Measurements from ENCODE around the gene TTC22.

TTC22 gene

GRCh38 chr1:54838565-54839180 lies 37.5 kb upstream of the TTC22 start:
- POLR2A ChIA-PET: no interaction called here
- 95% methylated on average over 4 of the region's 5 CpGs for WGBS (ENCODE audit: insufficient coverage)
- Histone ChIP-seq H3K36me3 (ENCODE audit: control insufficient read depth in 4 of 4, insufficient read depth in 4 of 4, low read length in 3 of 4) (no peaks in the 10 kb centered on the region), H3K4me3 (ENCODE audit: control insufficient read depth in 1 of 7, extremely low read depth in 1 of 7, insufficient read depth in 4 of 7, low read depth in 2 of 7, low read length in 6 of 7) (no peak overlapping the region), H3K27ac (ENCODE audit: insufficient read depth in 1 of 2, low read depth in 1 of 2, low read length in 2 of 2, poor library complexity in 1 of 2, severe bottlenecking in 2 of 2) (no peak overlapping the region), H3K4me1 (ENCODE audit: control extremely low read depth in 1 of 4, control insufficient read depth in 4 of 4, insufficient read depth in 4 of 4, low read length in 3 of 4) (no peaks in the 10 kb centered on the region), H3K9me3 (ENCODE audit: control extremely low read depth in 1 of 5, control insufficient read depth in 4 of 5, insufficient read depth in 2 of 5, low read depth in 1 of 5, low read length in 4 of 5) (no peaks in the 10 kb centered on the region), H3K27me3 (replicated peaks in 2 of 5; ENCODE audit: control insufficient read depth in 4 of 5, insufficient read depth in 5 of 5, low read length in 4 of 5) (no peaks in the 10 kb centered on the region)
- CTCF ChIA-PET: no interaction called here
- DNase-seq: no peak

DNA sequence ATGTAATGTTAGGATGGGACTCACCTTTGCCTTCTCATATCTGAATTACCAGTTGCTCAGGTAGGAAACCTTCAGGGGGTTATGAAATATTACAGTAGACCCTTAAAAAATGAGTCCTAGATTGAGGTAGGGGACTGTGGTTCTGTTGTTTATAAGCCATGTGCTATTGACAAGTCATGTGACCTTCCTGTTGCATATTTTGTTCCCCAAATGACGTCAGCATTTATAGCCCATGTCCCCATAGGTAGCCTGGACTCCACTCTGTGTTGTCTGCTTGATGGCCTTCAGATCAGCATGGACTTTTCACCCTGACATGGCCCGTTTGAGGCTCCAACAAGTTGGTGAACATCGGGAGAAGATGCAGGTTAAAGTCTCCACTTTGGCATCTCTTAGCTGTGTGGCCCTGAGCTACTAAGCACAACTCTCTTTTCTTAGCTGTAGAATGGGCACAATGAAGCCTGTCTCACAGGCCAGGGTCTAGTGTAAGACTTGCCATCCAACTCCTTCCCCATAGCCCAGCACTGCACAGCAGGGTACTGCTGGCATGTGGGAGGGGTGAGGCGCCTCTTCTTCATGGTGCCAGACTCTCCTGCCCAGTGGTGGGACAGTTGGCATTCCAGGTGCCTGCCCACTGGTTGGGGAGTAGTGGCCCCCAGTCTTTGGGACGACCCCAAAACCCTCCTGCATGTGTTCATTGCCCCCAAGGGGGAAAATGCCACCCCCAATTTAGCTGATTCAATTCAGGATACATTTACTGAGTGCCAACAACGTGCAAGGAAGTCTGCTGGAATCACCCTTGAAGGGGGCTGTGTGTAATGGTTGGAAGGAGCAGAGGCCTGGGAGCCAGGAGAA lies 36.1 kb upstream of the TTC22 start:
- Histone ChIP-seq H3K4me3 (ENCODE audit: control insufficient read depth in 1 of 7, extremely low read depth in 1 of 7, insufficient read depth in 4 of 7, low read depth in 2 of 7, low read length in 6 of 7) (no peak overlapping the region), H3K27me3 (replicated peaks in 2 of 5; ENCODE audit: control insufficient read depth in 4 of 5, insufficient read depth in 5 of 5, low read length in 4 of 5) (no peaks in the 10 kb centered on the region), H3K9me3 (ENCODE audit: control extremely low read depth in 1 of 5, control insufficient read depth in 4 of 5, insufficient read depth in 2 of 5, low read depth in 1 of 5, low read length in 4 of 5) (no peaks in the 10 kb centered on the region), H3K27ac (ENCODE audit: insufficient read depth in 1 of 2, low read depth in 1 of 2, low read length in 2 of 2, poor library complexity in 1 of 2, severe bottlenecking in 2 of 2) (no peak overlapping the region), H3K36me3 (ENCODE audit: control insufficient read depth in 4 of 4, insufficient read depth in 4 of 4, low read length in 3 of 4) (no peaks in the 10 kb centered on the region), H3K4me1 (ENCODE audit: control extremely low read depth in 1 of 4, control insufficient read depth in 4 of 4, insufficient read depth in 4 of 4, low read length in 3 of 4) (no peaks in the 10 kb centered on the region)
- ChIA-PET POLR2A (interaction anchor here (0.6 kb wide), 1 partner anchor 183 kb away, joined by 3 read pairs; no protein-coding TSS in a partner anchor), CTCF (no interaction called here)
- WGBS (ENCODE audit: insufficient coverage): 75% methylated on average over 4 of the region's 6 CpGs
- no peak for DNase-seq

- no peak overlapping the region for H3K27ac ChIP-seq (ENCODE audit: insufficient read depth in 1 of 2, low read depth in 1 of 2, low read length in 2 of 2, poor library complexity in 1 of 2, severe bottlenecking in 2 of 2)
- ChIA-PET CTCF (no interaction called here), POLR2A (no interaction called here)
- DNase-seq: no peak
- no peaks in the 10 kb centered on the region for H3K4me1 ChIP-seq (ENCODE audit: control extremely low read depth in 1 of 4, control insufficient read depth in 4 of 4, insufficient read depth in 4 of 4, low read length in 3 of 4)
- no peaks in the 10 kb centered on the region for H3K27me3 ChIP-seq (replicated peaks in 2 of 5; ENCODE audit: control insufficient read depth in 4 of 5, insufficient read depth in 5 of 5, low read length in 4 of 5)
- H3K4me3 ChIP-seq (ENCODE audit: control insufficient read depth in 1 of 7, extremely low read depth in 1 of 7, insufficient read depth in 4 of 7, low read depth in 2 of 7, low read length in 6 of 7): no peak overlapping the region
- no peaks in the 10 kb centered on the region for H3K36me3 ChIP-seq (ENCODE audit: control insufficient read depth in 4 of 4, insufficient read depth in 4 of 4, low read length in 3 of 4)
- peaks cover 0 to 2% (median 0%) of the 10 kb centered on the region in 5 experiments for H3K9me3 ChIP-seq (ENCODE audit: control extremely low read depth in 1 of 5, control insufficient read depth in 4 of 5, insufficient read depth in 2 of 5, low read depth in 1 of 5, low read length in 4 of 5)
- 96% methylated on average over 8 of the region's 8 CpGs for WGBS (ENCODE audit: insufficient coverage)
Observed at GRCh38 chr1:54836594-54836993, 35.5 kb upstream of the TTC22 start.

- Histone ChIP-seq H3K4me1 (ENCODE audit: control extremely low read depth in 1 of 4, control insufficient read depth in 4 of 4, insufficient read depth in 4 of 4, low read length in 3 of 4) (no peaks in the 10 kb centered on the region), H3K4me3 (ENCODE audit: control insufficient read depth in 1 of 7, extremely low read depth in 1 of 7, insufficient read depth in 4 of 7, low read depth in 2 of 7, low read length in 6 of 7) (no peak overlapping the region), H3K9me3 (ENCODE audit: control extremely low read depth in 1 of 5, control insufficient read depth in 4 of 5, insufficient read depth in 2 of 5, low read depth in 1 of 5, low read length in 4 of 5) (peaks cover 0 to 3% (median 0%) of the 10 kb centered on the region in 5 experiments), H3K27ac (ENCODE audit: insufficient read depth in 1 of 2, low read depth in 1 of 2, low read length in 2 of 2, poor library complexity in 1 of 2, severe bottlenecking in 2 of 2) (no peak overlapping the region), H3K36me3 (ENCODE audit: control insufficient read depth in 4 of 4, insufficient read depth in 4 of 4, low read length in 3 of 4) (no peaks in the 10 kb centered on the region), H3K27me3 (replicated peaks in 2 of 5; ENCODE audit: control insufficient read depth in 4 of 5, insufficient read depth in 5 of 5, low read length in 4 of 5) (no peaks in the 10 kb centered on the region)
- DNase-seq: no peak
- CTCF ChIA-PET: no interaction called here
- POLR2A ChIA-PET: no interaction called here
- 0% methylated on average over 1 of the region's 5 CpGs for WGBS (ENCODE audit: insufficient coverage)
Observed at GRCh38 chr1:54835970-54836369, 34.8 kb upstream of the TTC22 start.

DNA sequence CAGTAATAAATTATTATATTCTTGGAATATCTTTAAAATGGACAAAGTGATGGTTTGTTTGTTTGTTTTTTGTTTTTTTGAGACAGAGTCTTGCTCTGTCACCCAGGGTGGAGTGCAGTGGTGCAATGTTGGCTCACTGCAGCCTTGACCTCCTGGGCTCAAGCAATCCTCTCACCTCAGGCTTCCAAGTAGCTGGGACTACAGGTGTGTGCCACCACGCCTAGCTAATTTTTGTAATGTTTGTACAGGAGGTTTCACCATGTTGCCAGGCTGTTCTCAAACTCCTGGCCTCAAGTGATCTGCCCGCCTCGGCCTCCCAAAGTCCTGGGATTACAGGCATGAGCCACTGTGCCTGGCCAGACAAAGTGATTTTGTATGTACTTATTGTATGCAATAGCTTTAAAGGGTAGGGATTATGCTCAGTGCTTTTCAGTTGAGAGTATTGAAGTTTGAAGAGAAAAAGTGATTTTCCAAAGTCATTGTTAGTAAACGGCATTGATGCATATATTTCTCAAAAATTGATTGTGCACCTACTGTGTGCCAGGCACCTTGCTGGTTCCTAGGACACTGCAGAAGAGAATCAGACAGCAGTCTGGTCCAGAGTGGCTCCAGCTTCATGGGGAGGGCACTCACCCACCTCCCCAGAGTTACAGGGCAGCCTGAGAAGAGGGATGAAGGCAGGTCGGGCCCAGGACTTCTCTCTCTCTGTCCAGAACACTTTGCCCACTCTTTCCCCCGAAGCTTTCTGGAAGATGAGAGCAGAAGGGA lies 34.2 kb upstream of the TTC22 start:
- no peaks in the 10 kb centered on the region for H3K4me1 ChIP-seq (ENCODE audit: control extremely low read depth in 1 of 4, control insufficient read depth in 4 of 4, insufficient read depth in 4 of 4, low read length in 3 of 4)
- WGBS (ENCODE audit: insufficient coverage): 100% methylated on average over 3 of the region's 6 CpGs
- H3K36me3 ChIP-seq (ENCODE audit: control insufficient read depth in 4 of 4, insufficient read depth in 4 of 4, low read length in 3 of 4): no peaks in the 10 kb centered on the region
- ChIA-PET POLR2A (no interaction called here), CTCF (no interaction called here)
- no peaks in the 10 kb centered on the region for H3K27me3 ChIP-seq (replicated peaks in 2 of 5; ENCODE audit: control insufficient read depth in 4 of 5, insufficient read depth in 5 of 5, low read length in 4 of 5)
- no peak overlapping the region for H3K27ac ChIP-seq (ENCODE audit: insufficient read depth in 1 of 2, low read depth in 1 of 2, low read length in 2 of 2, poor library complexity in 1 of 2, severe bottlenecking in 2 of 2)
- peaks cover 0 to 5% (median 0%) of the 10 kb centered on the region in 5 experiments for H3K9me3 ChIP-seq (ENCODE audit: control extremely low read depth in 1 of 5, control insufficient read depth in 4 of 5, insufficient read depth in 2 of 5, low read depth in 1 of 5, low read length in 4 of 5)
- no peak overlapping the region for H3K4me3 ChIP-seq (ENCODE audit: control insufficient read depth in 1 of 7, extremely low read depth in 1 of 7, insufficient read depth in 4 of 7, low read depth in 2 of 7, low read length in 6 of 7)
- no peak for DNase-seq

- Histone ChIP-seq H3K36me3 (ENCODE audit: control insufficient read depth in 4 of 4, insufficient read depth in 4 of 4, low read length in 3 of 4) (no peaks in the 10 kb centered on the region), H3K27ac (ENCODE audit: insufficient read depth in 1 of 2, low read depth in 1 of 2, low read length in 2 of 2, poor library complexity in 1 of 2, severe bottlenecking in 2 of 2) (no peak overlapping the region), H3K4me1 (ENCODE audit: control extremely low read depth in 1 of 4, control insufficient read depth in 4 of 4, insufficient read depth in 4 of 4, low read length in 3 of 4) (no peaks in the 10 kb centered on the region), H3K9me3 (ENCODE audit: control extremely low read depth in 1 of 5, control insufficient read depth in 4 of 5, insufficient read depth in 2 of 5, low read depth in 1 of 5, low read length in 4 of 5) (peaks cover 0 to 5% (median 0%) of the 10 kb centered on the region in 5 experiments), H3K4me3 (ENCODE audit: control insufficient read depth in 1 of 7, extremely low read depth in 1 of 7, insufficient read depth in 4 of 7, low read depth in 2 of 7, low read length in 6 of 7) (no peak overlapping the region), H3K27me3 (replicated peaks in 2 of 5; ENCODE audit: control insufficient read depth in 4 of 5, insufficient read depth in 5 of 5, low read length in 4 of 5) (no peaks in the 10 kb centered on the region)
- CTCF ChIA-PET: interaction anchor here (1.2 kb wide), 1 partner anchor 324 kb away, joined by 3 read pairs; no protein-coding TSS in a partner anchor
- DNase-seq: no peak
- whole genome bisulfite sequencing (ENCODE audit: insufficient coverage): no CpG with 5 or more reads among the region's 1 CpG
- POLR2A ChIA-PET: no interaction called here
Observed at GRCh38 chr1:54834007-54834541, 33.0 kb upstream of the TTC22 start.
